ENCODE measurements around the gene AGBL2. TPM values are rescaled to one million over a fixed set of nuclear protein-coding genes. Genes with fewer than 3 reads are reported as not detected.
A peak's percentile ranks its signal among the peaks of the same experiment; 100 is the strongest.

Gene AGBL2
- total and polyA plus RNA-seq, 4 donors = 0.36 to 3.6 (median 2.4) TPM

GRCh38 chr11:47724041-47724729, 9.0 kb upstream of the AGBL2 start (continued):
- TF ChIP-seq EGR1 (IDR thresholded peaks at IDR 0.05; ENCODE audit: low read depth in 2 of 2) (peak in 1 of 2 donors; percentile 61), FOXA1 (IDR thresholded peaks at IDR 0.05) (peak; percentile 70), RAD21 (IDR thresholded peaks at IDR 0.05) (peak; percentile 49 to 55), SP1 (IDR thresholded peaks at IDR 0.05) (peak; percentile 92), HNF4A (conservative IDR thresholded peaks at IDR 0.05) (peak; percentile 84 to 93)
- TF ChIP-seq, protein P1, sequence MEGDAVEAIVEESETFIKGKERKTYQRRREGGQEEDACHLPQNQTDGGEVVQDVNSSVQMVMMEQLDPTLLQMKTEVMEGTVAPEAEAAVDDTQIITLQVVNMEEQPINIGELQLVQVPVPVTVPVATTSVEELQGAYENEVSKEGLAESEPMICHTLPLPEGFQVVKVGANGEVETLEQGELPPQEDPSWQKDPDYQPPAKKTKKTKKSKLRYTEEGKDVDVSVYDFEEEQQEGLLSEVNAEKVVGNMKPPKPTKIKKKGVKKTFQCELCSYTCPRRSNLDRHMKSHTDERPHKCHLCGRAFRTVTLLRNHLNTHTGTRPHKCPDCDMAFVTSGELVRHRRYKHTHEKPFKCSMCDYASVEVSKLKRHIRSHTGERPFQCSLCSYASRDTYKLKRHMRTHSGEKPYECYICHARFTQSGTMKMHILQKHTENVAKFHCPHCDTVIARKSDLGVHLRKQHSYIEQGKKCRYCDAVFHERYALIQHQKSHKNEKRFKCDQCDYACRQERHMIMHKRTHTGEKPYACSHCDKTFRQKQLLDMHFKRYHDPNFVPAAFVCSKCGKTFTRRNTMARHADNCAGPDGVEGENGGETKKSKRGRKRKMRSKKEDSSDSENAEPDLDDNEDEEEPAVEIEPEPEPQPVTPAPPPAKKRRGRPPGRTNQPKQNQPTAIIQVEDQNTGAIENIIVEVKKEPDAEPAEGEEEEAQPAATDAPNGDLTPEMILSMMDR (IDR thresholded peaks at IDR 0.05; ENCODE audit: low read depth, low read length, missing input control) = no peak
- TF ChIP-seq, protein P2, sequence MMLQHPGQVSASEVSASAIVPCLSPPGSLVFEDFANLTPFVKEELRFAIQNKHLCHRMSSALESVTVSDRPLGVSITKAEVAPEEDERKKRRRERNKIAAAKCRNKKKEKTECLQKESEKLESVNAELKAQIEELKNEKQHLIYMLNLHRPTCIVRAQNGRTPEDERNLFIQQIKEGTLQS (IDR thresholded peaks at IDR 0.05) = peak; percentile 98

DNA sequence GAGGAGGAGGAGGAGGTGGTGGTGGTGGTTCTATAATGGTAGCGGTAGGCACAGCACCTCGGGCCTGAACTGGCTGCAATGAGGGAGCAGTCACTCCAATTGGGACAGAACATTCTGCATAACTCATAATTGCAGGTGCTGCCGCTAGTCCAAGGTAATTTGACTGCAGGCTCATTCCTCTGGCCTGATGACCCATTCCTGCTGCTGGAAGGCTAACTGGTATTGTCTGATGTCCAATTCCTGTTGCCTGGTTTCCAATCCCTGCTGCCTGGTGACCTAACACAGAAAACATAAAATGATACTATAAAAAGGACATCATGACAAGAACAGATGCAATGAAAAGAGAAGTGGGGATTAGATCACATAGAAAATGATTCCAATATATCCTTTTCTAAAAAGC, 7.9 kb upstream of the AGBL2 start:
- DNase-seq (ENCODE audit: low spot score) = no peak
- Histone ChIP-seq H3K4me1 (ENCODE audit: control insufficient read depth in 4 of 4, insufficient read depth in 4 of 4, low read length in 3 of 4) (peaks cover 9 to 48% (median 39%) of the 10 kb centered on the region in 4 donors), H3K27me3 (ENCODE audit: control insufficient read depth in 4 of 4, insufficient read depth in 4 of 4, low read length in 3 of 4) (no peaks in the 10 kb centered on the region), H3K36me3 (ENCODE audit: control insufficient read depth in 4 of 4, insufficient read depth in 3 of 4, low read depth in 1 of 4, low read length in 3 of 4) (peaks cover 6 to 29% (median 17%) of the 10 kb centered on the region in 4 donors), H3K4me3 (ENCODE audit: low read depth in 1 of 3, low read length in 3 of 3) (no peak overlapping the region), H3K27ac (ENCODE audit: low read depth in 1 of 2, low read length in 2 of 2) (peak overlapping the region; percentile 16 to 88), H3K9ac (ENCODE audit: low read depth in 1 of 2, low read length in 2 of 2) (no peak overlapping the region), H3K9me3 (ENCODE audit: control insufficient read depth in 4 of 4, low read length in 3 of 4) (no peaks in the 10 kb centered on the region)
- TF ChIP-seq RXRA (IDR thresholded peaks at IDR 0.05) (peak in 1 of 2 donors; percentile 36), SP1 (IDR thresholded peaks at IDR 0.05) (peak; percentile 19), RAD21 (IDR thresholded peaks at IDR 0.05) (peak in 1 of 2 donors; percentile 10), HNF4A (conservative IDR thresholded peaks at IDR 0.05) (peak; percentile 5 to 8), EGR1 (IDR thresholded peaks at IDR 0.05; ENCODE audit: low read depth in 2 of 2) (no peak)
- TF ChIP-seq, protein P3, sequence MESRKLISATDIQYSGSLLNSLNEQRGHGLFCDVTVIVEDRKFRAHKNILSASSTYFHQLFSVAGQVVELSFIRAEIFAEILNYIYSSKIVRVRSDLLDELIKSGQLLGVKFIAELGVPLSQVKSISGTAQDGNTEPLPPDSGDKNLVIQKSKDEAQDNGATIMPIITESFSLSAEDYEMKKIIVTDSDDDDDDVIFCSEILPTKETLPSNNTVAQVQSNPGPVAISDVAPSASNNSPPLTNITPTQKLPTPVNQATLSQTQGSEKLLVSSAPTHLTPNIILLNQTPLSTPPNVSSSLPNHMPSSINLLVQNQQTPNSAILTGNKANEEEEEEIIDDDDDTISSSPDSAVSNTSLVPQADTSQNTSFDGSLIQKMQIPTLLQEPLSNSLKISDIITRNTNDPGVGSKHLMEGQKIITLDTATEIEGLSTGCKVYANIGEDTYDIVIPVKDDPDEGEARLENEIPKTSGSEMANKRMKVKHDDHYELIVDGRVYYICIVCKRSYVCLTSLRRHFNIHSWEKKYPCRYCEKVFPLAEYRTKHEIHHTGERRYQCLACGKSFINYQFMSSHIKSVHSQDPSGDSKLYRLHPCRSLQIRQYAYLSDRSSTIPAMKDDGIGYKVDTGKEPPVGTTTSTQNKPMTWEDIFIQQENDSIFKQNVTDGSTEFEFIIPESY (IDR thresholded peaks at IDR 0.05) = no peak
- TF ChIP-seq, protein P4, sequence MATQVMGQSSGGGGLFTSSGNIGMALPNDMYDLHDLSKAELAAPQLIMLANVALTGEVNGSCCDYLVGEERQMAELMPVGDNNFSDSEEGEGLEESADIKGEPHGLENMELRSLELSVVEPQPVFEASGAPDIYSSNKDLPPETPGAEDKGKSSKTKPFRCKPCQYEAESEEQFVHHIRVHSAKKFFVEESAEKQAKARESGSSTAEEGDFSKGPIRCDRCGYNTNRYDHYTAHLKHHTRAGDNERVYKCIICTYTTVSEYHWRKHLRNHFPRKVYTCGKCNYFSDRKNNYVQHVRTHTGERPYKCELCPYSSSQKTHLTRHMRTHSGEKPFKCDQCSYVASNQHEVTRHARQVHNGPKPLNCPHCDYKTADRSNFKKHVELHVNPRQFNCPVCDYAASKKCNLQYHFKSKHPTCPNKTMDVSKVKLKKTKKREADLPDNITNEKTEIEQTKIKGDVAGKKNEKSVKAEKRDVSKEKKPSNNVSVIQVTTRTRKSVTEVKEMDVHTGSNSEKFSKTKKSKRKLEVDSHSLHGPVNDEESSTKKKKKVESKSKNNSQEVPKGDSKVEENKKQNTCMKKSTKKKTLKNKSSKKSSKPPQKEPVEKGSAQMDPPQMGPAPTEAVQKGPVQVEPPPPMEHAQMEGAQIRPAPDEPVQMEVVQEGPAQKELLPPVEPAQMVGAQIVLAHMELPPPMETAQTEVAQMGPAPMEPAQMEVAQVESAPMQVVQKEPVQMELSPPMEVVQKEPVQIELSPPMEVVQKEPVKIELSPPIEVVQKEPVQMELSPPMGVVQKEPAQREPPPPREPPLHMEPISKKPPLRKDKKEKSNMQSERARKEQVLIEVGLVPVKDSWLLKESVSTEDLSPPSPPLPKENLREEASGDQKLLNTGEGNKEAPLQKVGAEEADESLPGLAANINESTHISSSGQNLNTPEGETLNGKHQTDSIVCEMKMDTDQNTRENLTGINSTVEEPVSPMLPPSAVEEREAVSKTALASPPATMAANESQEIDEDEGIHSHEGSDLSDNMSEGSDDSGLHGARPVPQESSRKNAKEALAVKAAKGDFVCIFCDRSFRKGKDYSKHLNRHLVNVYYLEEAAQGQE (IDR thresholded peaks at IDR 0.05) = peak; percentile 23
- WGBS = 54% methylated on average over 3 of the region's 3 CpGs

DNA sequence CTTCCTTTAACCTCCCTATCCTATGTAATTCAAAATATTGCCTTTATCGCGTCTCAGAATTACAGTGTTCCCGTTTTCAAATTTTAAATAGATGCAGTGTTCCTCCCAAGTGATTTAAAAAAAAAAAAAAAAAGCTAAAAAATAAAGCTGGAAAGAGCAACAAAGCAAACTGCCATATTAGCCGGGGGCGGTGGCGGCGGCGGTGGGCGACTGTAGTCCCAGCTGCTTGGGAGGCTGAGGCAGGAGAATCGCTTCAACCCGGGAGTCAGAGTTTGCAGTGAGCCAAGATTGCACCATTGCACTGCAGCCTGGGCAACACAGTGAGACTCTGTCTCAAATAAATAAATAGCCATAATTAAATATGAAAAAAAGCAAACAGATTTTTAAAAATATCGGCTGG, 5.5 kb upstream of the AGBL2 start:
- no peak for DNase-seq (ENCODE audit: low spot score)

More for the DNA sequence above, 5.5 kb upstream of the AGBL2 start:
- H3K4me3 ChIP-seq (ENCODE audit: low read depth in 1 of 3, low read length in 3 of 3) = no peak overlapping the region
- H3K27me3 ChIP-seq (ENCODE audit: control insufficient read depth in 4 of 4, insufficient read depth in 4 of 4, low read length in 3 of 4) = no peaks in the 10 kb centered on the region
- H3K9ac ChIP-seq (ENCODE audit: low read depth in 1 of 2, low read length in 2 of 2) = no peak overlapping the region
- no peak overlapping the region for H3K27ac ChIP-seq (ENCODE audit: low read depth in 1 of 2, low read length in 2 of 2)
- peaks cover 10 to 38% (median 26%) of the 10 kb centered on the region in 4 donors for H3K36me3 ChIP-seq (ENCODE audit: control insufficient read depth in 4 of 4, insufficient read depth in 3 of 4, low read depth in 1 of 4, low read length in 3 of 4)
- TF ChIP-seq RXRA (IDR thresholded peaks at IDR 0.05) = no peak
- no peak for TF ChIP-seq SP1 (IDR thresholded peaks at IDR 0.05)
- no peak for TF ChIP-seq YY1 (IDR thresholded peaks at IDR 0.05)
- TF ChIP-seq JUND (IDR thresholded peaks at IDR 0.05) = no peak
- no peak for TF ChIP-seq HNF4A (conservative IDR thresholded peaks at IDR 0.05)
- H3K9me3 ChIP-seq (ENCODE audit: control insufficient read depth in 4 of 4, low read length in 3 of 4) = no peaks in the 10 kb centered on the region
- peaks cover 7 to 36% (median 28%) of the 10 kb centered on the region in 4 donors for H3K4me1 ChIP-seq (ENCODE audit: control insufficient read depth in 4 of 4, insufficient read depth in 4 of 4, low read length in 3 of 4)
- WGBS = 96% methylated on average over 12 of the region's 12 CpGs

Measured in liver (tissue), 9 donors.